VCaP (cell line): ENCODE results near the gene TIGD1.

Experiments used
- H3K27ac ChIP-seq: fragments of 450-650 bp; 2 replicates; pipeline ENCODE4 v1.5.1; 2017
- TF ChIP-seq, protein P1 (sequence below): fragments of 450-650 bp; conservative IDR thresholded peaks from 2 replicates; pipeline ENCODE4 v1.5.1; 2017; ENCODE audit warnings: mild to moderate bottlenecking, moderate library complexity

TIGD1 gene

DNA sequence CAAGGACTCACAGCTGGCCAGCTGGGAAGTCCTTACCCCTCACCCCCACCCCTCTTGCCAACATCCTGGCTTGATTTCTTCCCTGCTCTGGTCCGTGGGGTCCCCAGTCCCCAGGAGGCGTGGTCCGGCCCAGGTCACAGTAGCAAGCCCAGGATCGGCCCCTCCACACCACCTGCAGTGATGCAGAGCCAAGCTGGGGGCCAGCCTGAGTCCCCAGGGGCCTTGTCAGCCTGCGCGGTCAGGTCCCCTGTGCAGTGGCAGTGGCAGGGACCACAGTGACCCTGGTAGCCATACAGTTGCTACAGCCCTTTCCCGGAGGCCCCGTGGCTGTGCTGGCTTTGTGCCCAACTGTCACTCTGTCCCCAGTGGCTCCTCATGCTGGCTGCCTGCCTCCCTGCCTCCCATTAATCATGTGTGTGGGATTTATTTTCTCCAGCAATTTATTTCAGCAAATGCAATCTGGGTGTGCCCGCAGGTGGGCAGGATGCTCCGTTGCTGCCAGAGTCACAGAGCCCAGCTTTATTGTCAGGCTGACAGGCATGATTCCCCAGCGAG is 38.9 kb downstream of the TIGD1 start:
- TF ChIP-seq, protein P1, sequence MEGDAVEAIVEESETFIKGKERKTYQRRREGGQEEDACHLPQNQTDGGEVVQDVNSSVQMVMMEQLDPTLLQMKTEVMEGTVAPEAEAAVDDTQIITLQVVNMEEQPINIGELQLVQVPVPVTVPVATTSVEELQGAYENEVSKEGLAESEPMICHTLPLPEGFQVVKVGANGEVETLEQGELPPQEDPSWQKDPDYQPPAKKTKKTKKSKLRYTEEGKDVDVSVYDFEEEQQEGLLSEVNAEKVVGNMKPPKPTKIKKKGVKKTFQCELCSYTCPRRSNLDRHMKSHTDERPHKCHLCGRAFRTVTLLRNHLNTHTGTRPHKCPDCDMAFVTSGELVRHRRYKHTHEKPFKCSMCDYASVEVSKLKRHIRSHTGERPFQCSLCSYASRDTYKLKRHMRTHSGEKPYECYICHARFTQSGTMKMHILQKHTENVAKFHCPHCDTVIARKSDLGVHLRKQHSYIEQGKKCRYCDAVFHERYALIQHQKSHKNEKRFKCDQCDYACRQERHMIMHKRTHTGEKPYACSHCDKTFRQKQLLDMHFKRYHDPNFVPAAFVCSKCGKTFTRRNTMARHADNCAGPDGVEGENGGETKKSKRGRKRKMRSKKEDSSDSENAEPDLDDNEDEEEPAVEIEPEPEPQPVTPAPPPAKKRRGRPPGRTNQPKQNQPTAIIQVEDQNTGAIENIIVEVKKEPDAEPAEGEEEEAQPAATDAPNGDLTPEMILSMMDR, result no peak

DNA sequence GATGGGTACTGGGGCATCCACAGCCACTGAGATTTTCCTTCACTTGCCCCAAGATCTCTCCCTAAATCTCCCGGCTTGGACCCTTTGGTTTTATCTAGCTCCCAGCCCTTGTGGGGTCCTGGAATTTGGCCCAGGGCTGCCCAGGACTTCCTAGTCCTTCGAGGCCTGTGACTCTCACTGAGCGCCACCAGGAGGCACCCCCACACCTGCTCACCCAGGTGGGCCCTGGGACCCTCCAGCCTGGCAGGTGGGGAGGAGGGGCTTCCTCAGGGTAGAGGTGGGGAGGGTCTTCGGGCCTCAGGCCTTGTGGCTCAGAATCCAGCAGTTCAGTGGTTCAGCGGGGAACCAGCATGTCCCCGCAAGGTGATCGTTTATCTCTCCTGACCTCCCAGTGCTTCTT is 42.1 kb downstream of the TIGD1 start:
- TF ChIP-seq, protein P1, result no peak

More for the DNA sequence above, 38.9 kb downstream of the TIGD1 start:
- no peak overlapping the region for H3K27ac ChIP-seq

DNA sequence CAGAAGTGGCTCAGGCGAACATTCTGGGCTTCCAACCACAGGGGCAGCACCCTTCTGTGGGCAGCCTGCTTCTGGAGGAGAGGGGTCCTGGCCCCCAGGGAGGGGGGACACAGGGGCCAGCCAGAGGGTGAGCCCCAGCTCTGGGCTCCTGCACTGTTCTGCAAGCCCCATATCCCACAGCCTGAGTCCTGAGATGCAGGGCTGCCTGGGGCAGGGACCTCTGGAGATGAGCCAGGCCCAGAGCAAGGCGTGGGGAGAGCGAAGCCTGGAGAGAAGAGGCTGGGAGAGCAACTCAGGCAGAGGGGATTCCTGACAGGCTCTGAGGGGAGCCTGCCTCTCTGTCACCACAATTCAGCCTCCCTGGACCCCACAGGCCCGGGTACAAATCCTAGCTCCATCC is 43.6 kb downstream of the TIGD1 start:
- no peak overlapping the region for H3K27ac ChIP-seq
- TF ChIP-seq, protein P1, result no peak

More for the DNA sequence above, 42.1 kb downstream of the TIGD1 start:
- H3K27ac ChIP-seq, result no peak overlapping the region

DNA sequence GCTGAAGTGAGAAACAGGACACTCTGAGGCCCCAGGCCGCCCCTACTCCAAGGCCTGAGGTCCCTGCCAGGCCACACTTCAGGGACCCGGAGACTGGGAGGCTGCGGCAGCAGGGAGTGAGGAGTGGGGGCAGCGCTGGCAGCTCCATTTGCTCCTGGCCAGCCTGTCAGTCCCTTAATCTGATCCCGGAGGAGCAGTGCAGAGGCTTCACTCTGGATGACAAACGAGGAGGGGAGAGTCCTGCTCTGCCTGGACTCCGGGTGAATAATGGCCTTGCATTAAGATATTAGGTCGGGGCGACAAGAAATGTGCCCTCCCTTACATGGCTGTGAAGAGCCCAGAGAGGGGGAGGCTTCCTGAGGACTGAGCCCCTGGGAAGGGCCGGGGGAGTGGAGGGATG is 44.5 kb downstream of the TIGD1 start:
- TF ChIP-seq, protein P1, result no peak
- H3K27ac ChIP-seq, result no peak overlapping the region

DNA sequence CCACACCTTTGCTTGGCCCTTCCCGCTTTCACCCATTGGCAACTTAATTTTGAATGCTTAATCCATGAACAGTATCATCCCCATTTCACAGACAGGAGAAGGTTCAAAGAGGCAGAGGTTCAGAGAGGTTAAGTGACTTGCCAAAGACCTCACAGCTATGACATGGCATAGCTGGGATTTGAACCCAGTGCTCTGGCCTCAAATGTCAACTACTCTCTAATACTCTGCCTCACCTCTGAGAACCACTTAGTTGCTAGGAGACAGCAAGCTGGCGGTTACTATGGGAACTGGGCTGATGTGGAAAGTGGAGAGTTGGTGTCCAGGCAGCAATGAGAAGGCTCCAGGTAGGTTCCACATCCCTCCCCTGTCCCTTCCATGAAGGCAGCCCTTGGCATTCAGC is 45.9 kb downstream of the TIGD1 start:
- TF ChIP-seq, protein P1, result no peak
- H3K27ac ChIP-seq, result no peak overlapping the region

DNA sequence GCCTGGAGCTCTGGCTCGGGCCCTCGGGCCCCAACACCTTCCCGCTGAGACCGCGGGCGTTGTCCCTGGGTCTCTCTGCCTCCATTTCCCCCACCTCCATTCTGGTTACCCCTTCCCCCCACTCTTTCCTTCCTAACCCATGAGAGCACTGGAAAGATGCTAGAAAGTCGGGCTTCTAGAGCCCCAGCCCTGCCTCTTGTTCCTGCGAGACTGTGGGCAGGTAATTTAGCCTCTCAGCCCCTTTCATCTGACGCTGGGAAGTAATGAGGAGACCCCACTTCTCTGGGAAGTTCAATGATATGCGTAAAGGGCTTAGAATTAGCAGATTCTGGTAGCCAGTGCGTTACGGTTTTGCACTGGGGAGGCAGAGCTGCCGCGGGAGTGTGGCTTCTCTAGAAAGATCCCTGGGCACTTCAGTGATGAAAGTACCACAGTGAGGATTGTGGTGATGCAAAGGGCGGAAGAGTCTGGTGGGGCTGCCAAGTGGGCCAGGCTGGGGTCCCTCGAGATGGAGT is 46.5 kb downstream of the TIGD1 start:
- TF ChIP-seq, protein P1, result no peak

DNA sequence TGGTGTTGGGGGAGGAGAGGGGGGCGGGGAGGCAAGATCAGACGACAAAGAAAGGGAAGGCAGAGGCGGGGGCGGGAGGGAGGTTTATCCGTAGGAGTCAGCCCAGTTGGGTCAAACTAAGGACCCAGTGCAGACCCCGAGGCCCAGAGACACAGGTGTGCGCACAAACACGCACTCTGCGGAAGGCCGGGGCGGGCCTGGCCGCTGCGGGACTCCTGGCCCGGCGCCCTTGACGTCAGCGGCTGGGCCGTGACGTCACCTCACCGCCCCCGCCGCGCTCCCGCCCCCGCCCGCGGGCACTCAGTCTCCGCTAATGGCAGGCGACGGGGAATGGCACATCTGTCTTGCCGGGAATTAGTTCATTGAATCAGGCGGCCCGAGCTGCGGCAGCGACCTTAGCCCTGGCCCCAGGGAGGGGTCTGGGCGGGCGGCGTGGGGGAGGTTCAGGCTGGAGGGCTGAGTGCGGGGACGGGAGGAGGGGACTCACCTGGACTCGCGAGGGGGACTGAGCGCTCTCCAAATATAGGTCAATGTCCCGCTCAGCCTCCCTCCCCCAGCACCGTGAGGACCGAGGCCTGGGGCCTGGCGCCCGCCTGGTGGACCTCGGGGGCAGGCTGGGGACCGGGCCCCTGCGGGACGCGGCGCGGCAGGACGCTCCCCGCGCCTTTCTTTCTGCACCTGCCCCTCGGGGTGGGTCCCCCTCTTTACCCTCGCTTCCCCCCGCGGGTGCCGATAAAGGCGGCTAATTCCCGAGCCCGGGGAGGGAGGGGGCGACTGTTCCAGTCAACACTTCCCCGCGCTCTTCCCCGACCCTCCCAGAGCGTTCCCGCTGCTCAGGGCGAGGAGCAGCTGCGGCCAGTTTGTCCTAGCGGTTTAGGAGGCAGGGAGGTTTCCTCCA is 47.2 kb downstream of the TIGD1 start:
- H3K27ac ChIP-seq, result no peak overlapping the region; the same call in 1 of the 2 replicates
- TF ChIP-seq, protein P1, result no peak

More for the DNA sequence above, 46.5 kb downstream of the TIGD1 start:
- no peak overlapping the region for H3K27ac ChIP-seq
